GM12874 (cell line): ENCODE measurements around the gene TBCE.
A peak's percentile ranks its signal among the peaks of the same experiment; 100 is the strongest.

Source experiments
- CTCF ChIP-seq: IDR thresholded peaks from 2 replicates; pipeline ENCODE4 v1.5.1; 2011; ENCODE audit warnings: low read depth, mild to moderate bottlenecking, control low read depth, low read length, moderate library complexity; ENCODE audit not compliant: insufficient read depth

TBCE gene

DNA sequence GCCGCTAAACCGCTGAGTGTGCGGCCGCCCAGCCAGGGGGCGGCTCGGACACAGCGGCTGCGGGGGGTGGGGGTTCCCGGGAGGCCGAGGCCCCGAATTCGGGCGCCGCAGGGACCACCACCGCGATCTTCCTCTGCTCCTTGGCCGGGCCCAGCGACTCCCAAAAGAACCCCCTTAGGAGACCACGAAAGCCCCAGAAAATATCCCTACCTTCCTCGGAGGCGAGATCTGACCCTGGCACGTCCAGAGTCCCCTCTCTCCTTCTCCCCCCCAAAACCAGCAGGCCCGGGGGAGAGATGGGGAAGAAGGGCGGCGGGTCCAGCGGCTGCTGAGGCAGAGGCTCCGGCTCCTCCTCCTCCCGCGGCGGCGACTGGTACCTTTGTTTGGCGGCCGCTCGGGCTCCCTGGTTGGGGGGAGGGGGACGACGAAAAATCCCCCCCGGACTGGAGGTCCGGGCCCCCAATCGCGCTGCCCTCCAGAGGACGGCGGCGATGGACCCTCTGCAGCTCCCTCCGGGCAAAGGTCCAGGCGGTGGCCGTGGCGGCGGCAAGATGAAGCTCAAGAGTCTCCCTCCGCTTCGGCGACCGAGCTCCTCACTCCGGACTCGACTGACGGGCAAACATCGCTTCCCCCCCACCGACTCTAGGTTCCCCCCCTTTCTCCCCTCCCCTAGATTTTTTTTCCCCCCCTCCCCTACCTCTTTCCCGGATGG, 39.5 kb upstream of the TBCE start, which contains the start of gene ARID4B:
ARID4B (minus strand) TSS at position 621 of the 712 bp plus-strand sequence. CDS start 1,260 bp downstream, outside the sequence.
- TF ChIP-seq CTCF, result no peak

DNA sequence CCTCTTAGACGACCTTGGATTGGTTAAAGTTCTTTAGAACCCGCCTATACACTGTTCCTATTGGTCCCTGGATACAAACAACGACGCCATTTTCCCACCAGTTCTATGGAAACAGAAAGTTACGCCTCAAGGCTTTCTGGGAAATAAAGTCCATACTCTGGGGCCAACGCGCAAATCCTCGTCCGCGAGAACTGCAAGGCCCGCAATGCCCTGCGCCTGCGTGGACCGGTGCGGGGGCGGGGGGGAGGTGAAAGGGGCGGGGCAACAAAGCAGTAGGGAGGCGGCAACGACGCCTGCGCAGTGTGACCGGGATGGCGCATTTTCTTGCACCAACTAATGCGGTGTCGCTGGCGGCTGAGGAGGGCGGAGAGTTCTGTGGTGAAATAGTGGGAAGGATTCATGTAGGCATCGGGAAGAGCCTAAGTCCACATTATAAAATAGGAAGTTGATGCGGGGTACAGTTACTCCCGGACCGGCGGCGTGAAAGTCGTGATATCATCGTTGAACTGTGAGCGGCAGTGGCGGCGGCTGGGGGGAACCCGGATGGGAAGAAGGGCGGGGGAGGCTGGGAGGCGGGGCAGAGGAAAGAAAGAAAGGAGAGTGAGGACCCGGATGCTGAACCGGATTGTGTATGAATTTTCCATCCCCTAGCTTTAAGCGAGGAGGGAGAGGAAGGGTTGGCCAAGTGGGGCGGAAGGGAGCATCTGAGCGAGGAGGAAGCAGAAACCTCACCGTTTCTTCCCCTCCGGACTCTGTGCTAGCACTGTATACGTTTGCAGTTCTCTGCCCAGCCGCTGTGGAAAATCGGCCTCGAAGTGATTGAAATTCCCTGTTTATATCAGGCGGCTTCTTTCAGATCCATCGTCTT, 38.7 kb upstream of the TBCE start, which contains the start of gene GGPS1:
GGPS1 (plus strand) TSS at position 300 of the 868 bp plus-strand sequence. CDS start 6,695 bp downstream, outside the sequence.
- no peak for TF ChIP-seq CTCF

DNA sequence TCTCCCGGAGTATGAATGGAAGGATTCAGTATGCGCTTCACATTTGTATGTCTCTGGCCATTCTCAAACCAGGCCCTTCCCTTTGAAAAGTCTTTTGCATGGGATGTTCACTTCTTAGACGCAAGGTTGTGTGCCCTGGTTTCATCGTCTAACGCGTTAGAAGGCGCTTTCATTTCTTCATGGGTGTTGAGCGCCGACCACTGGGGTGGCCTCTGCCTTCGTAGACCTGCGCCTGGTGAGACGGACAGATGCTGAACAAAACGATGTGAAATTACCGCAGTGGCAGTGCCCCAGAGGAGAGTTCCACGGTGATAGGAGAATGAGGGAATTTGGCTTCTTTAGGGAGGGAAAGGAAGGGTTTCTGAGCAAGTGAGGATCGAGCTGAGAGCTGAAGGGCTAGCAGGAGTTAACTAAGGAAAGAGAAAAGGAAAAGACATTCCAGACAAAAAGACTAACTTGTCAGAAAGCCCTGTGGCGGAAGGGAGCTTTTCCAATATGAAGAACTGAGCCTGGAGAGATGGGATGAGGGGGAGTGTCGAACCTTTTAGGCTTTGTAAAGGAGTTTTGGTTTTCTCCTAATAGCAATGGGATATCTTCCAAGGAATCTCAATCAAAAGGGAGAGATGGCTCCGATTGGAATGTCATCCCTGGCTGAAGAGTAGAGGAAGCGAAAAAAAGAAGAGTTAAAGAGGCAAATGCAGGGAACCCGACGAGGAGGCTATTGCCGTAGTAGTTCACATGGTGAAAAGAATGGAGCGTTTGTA, 37.9 kb upstream of the TBCE start:
- peak; percentile 31; the same call in 1 of the 2 replicates for TF ChIP-seq CTCF

GRCh38 chr1:235330918-235331285, 36.3 kb upstream of the TBCE start:
- no peak for TF ChIP-seq CTCF

DNA sequence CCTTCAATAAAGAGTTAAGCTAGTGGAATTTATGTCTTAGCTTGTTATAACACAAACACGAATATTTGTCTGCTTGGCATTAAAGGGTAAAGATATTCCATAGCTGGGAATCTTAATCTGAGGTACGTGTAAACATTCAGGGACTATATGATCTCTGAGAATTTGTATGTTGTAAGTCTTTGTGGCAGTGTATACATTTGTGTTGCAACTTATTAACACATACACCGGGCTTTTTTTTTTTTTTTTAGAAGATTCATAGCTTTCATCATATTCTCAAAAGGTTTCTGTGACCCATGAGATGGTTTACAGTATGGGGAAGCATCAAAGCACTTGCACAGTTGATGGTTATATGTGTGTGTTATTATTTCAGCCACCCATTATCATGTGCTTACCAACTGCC, 35.8 kb upstream of the TBCE start:
- TF ChIP-seq CTCF, result no peak

GRCh38 chr1:235336903-235337302, 30.3 kb upstream of the TBCE start:
- no peak for TF ChIP-seq CTCF

- no peak for TF ChIP-seq CTCF
Measured at GRCh38 chr1:235339746-235340145, 27.5 kb upstream of the TBCE start.
